Central memory CD4-positive, alpha-beta T cell (primary cell): ENCODE measurements around the gene APBA3.

Experiments
- DNase-seq: peaks from one replicate; pipeline ENCODE4 v3.0.0; 2022

The APBA3 gene

DNA sequence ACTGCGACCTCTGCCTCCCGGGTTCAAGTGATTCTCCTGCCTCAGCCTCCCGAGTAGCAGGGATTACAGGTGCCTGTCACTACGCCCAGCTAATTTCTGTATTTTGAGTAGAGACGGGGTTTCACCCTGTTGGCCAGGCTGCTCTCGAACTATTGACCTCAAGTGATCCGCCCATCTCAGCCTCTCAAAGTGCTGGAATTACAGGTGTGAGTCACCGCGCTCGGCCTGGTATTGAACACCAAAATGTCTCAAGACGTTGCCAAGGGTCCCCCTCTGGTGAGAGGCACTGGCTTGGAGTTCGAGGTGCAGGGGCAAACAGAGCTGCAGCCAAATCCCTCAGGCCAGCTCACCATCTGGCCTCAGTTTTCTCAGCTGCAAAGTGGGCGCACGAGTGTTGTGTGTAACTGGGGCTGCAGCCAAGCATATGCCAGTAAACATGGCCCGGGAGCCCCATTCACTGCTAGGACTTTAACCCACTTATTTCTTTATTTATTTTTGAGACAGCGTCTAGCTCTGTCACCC is 45.3 kb downstream of the APBA3 start:
- DNase-seq, result no peak

DNA sequence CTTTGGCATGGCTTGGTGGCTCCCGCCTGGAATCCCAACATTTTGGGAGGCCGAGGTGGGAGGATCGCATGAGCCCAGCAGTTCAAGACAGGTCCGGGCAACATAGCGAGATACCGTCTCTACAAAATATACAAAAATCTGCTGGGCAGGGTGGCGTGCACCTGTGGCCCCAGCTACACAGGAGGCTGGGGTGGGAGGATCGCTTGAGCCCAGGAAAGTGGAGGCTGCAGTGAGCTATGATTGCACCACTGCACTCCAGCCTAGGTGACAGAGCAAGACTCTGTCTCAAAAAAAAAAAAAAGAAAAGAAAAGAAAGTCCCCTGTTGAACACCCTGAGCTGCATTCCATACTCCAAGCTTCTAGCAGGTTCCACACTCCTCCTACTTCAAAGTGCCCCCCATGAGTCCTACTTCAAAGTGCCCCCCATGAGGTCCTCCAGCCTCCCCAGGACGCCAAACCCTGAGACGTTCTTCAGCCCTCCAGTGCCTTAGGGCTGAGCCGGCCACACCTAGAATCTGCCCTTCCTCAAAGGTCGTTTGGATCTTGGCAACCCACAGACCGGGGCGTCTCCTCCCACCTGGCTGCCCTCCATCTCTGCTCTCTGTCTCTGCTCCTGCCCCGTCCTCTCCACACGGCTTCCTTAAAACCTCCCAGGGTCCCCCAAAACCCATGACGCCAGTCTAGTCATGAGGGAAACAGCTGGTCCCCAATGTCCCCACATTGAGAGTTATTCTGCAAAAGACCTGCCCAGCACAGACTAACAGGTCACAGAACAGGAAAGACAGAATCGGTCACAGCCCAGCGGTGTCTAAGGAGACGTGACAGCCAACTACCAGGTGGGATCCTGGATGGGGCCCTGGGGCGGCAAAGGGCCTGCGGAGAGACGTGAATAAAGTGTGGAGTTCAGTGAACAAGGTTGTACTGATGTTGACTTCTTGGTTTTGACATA is 48.6 kb downstream of the APBA3 start:
- no peak for DNase-seq

DNA sequence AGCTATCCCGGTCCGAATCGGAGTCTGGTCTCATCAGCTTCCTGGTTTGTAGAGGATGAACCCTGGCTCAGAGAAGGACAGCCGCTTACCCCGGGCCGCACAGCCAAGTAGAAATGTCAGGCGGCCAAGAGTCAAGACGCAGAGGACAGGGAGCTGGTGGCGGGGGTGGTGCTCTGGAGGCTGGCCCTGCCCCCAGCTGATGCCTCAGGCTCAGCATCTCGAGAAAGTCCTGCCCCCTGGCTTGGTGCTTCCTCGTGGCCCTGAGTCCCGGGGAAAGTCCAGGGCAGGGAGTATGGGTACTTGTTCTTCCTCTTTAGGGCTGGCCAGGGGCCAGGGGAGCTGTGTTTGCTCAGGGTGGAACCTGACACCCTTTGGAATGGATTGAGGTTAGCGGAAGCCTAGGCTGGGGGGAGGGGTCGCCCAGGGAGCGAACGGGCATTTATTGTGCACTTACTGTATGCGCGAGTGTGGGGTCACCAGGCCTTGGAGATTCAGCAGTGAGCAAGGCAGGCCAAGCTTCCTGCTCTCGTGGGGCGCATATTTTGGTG is 51.2 kb downstream of the APBA3 start:
- DNase-seq, result no peak

DNA sequence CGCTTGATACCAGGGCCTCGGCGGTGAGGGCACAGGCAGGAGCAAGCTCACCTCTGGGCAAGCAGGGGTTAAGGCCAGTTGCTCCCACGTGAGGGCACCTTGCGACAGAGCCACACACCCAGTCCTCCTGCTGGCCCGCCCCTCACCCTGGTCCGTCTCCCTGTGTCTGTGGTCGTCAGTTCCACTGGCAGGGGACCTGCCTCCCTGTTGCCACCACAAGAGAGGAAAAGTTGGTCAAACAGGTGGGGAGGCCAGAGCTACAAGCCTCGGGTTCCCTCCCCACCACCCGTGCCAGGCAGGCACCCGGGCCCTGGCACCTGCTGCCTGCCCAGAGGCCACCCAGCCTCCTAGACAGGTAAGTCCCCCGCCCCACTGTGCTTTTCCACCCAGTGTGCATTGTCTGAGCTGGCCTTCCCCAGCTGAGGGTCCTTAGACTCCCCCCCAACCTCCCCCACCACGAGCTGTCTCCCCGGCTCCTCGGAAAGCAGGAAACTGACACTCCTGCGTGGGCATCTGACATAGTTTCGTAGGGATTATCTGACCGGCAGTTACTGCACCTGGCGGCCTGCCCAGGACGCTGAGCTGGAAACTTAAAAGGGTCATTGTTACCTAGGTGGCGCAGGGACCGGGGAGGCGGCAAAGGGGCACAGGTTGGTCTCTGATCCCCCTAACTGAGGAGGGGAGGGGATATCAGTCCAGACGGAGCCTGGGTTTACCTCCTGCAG is 53.1 kb downstream of the APBA3 start, which contains the start of gene TJP3:
Gene TJP3 (plus strand): TSS at position 178 of the 725 bp plus-strand sequence. CDS start 20,049 bp downstream, outside the sequence.
- DNase-seq, result no peak

DNA sequence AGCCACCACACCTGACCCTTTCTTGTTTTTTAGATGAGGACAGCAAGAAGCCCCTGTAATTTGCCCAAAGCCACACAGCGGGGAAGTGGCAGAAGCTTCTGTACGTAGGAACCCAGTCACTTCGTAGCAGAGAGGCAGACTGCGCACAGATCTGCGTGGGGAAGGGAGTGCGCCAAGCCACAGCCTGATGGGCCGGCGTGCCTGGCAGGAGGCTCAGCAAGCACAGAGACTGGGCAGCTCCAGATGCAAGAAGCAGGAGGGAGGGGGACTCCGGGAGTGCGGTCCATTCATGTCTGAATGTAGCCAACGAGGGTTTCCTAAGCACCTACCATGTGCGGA is 53.7 kb downstream of the APBA3 start:
- DNase-seq, result no peak

DNA sequence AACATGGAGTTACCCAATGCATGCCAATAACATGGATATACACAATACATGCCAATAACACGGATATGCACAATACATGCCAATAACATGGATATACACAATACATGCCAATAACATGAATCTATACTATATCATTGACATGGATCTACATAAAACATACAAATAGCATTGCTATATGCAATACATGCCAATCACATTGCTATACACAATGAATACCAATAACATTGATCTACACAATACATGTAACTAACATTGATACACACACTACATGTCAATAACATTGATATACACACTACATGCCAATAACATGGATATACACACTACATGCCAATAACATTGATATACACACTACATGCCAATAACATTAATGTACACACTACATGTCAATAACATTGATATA is 60.3 kb downstream of the APBA3 start:
- no peak for DNase-seq
